ENCODE results near the gene ID3. TPM values are rescaled to one million over a fixed set of nuclear protein-coding genes. Genes with fewer than 3 reads are reported as not detected.

The ID3 gene
- polyA plus RNA-seq, 1 donor from 2014 or later: 8.0 TPM

DNA sequence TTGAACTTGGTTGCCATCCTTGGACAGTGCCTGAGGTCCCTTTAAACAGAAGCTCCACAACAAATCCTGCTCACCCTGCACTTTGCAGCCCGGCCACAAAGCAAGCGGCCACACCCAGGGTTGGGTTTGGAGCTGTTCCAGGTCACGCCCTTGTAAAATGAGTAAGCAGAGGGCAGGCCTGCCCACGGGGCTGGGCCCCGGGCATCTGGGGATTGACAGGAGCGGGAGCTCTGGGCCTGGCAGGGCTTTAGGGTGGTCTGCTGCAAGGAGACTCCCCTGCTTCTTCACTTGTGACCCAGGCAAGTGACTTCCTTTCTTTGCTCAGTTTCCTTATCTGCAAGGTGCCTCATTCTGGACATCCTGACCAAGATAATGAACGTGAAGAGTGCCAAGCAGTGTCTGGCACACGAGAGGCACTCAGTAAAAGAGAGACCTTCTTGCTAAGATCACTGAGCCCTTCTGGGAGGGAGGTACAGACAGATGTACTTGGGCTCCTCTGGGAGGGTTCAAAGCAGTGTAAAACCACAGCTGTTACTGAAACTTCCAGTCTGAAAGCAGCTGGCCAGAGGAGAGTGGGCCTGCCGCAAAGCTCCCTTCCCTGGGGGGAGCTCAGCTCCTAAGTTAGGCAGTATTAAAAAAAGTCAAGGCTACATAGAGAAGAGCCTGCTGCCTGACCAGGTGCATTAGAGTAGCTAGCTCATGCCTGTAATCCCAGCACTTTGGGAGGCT, 30.9 kb downstream of the ID3 start:
- Histone ChIP-seq H3F3A (ENCODE audit: insufficient read depth, low read length, poor library complexity, severe bottlenecking) (no peaks in the 10 kb centered on the region), H3K9me3 (ENCODE audit: low read length) (no peaks in the 10 kb centered on the region), H3K9me2 (ENCODE audit: insufficient read depth, low read length) (no peaks in the 10 kb centered on the region), H4K20me1 (ENCODE audit: insufficient read depth) (no peaks in the 10 kb centered on the region), H2AFZ (ENCODE audit: low read depth, low read length) (no peak overlapping the region), H3K4me3 (ENCODE audit: low read length) (no peak overlapping the region), H3K4me2 (ENCODE audit: low read length) (no peak overlapping the region), H3K27ac (ENCODE audit: low read length) (no peak overlapping the region), H3K36me3 (ENCODE audit: insufficient read depth, low read length) (no peaks in the 10 kb centered on the region), H3K27me3 (ENCODE audit: insufficient read depth, low read depth, low read length) (no peaks in the 10 kb centered on the region), H3K9ac (ENCODE audit: low read length) (no peak overlapping the region), H3K79me2 (replicated peaks; ENCODE audit: insufficient read depth, low read length) (no peaks in the 10 kb centered on the region)
- TF ChIP-seq POLR2AphosphoS5 (IDR thresholded peaks at IDR 0.05) (no peak), MXI1 (conservative IDR thresholded peaks at IDR 0.05; ENCODE audit: poor library complexity, severe bottlenecking) (no peak), RAD21 (conservative IDR thresholded peaks at IDR 0.05) (no peak), EP300 (conservative IDR thresholded peaks at IDR 0.05; ENCODE audit: poor library complexity, severe bottlenecking) (no peak)
- TF ChIP-seq, protein P1, sequence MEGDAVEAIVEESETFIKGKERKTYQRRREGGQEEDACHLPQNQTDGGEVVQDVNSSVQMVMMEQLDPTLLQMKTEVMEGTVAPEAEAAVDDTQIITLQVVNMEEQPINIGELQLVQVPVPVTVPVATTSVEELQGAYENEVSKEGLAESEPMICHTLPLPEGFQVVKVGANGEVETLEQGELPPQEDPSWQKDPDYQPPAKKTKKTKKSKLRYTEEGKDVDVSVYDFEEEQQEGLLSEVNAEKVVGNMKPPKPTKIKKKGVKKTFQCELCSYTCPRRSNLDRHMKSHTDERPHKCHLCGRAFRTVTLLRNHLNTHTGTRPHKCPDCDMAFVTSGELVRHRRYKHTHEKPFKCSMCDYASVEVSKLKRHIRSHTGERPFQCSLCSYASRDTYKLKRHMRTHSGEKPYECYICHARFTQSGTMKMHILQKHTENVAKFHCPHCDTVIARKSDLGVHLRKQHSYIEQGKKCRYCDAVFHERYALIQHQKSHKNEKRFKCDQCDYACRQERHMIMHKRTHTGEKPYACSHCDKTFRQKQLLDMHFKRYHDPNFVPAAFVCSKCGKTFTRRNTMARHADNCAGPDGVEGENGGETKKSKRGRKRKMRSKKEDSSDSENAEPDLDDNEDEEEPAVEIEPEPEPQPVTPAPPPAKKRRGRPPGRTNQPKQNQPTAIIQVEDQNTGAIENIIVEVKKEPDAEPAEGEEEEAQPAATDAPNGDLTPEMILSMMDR (IDR thresholded peaks at IDR 0.05; ENCODE audit: poor library complexity, severe bottlenecking): no peak

DNA sequence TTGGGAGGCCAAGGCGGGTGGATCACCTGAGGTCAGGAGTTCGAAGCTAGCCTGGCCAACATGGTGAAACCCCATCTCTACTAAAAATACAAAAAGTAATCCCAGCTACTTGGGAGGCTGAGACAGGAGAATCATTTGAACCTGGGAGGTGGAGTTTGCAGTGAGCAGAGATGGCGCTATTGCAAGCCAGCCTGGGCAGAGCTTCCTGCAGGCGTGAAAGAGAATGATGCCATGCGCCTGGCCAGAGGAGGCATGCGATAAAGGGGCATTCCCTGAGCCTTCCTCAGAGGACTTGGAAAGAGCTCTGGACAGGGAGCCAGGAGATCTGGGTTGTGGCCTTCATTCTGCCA, 31.4 kb downstream of the ID3 start:
- TF ChIP-seq EZH2 (IDR thresholded peaks at IDR 0.05; ENCODE audit: borderline replicate concordance, insufficient read depth, low read length, poor library complexity, severe bottlenecking) (no peak), POLR2AphosphoS5 (IDR thresholded peaks at IDR 0.05) (no peak)
- H3K79me2 ChIP-seq (replicated peaks; ENCODE audit: insufficient read depth, low read length): no peaks in the 10 kb centered on the region
- H3K27me3 ChIP-seq (ENCODE audit: insufficient read depth, low read depth, low read length): no peaks in the 10 kb centered on the region
- no peak overlapping the region for H2AFZ ChIP-seq (ENCODE audit: low read depth, low read length)
- no peaks in the 10 kb centered on the region for H3F3A ChIP-seq (ENCODE audit: insufficient read depth, low read length, poor library complexity, severe bottlenecking)
- H3K36me3 ChIP-seq (ENCODE audit: insufficient read depth, low read length): no peaks in the 10 kb centered on the region
- H3K9me2 ChIP-seq (ENCODE audit: insufficient read depth, low read length): no peaks in the 10 kb centered on the region
- no peaks in the 10 kb centered on the region for H3K9me3 ChIP-seq (ENCODE audit: low read length)
- H3K27ac ChIP-seq (ENCODE audit: low read length): no peak overlapping the region
- no peaks in the 10 kb centered on the region for H4K20me1 ChIP-seq (ENCODE audit: insufficient read depth)
- H3K4me2 ChIP-seq (ENCODE audit: low read length): no peak overlapping the region
- no peak overlapping the region for H3K9ac ChIP-seq (ENCODE audit: low read length)
- no peak overlapping the region for H3K4me3 ChIP-seq (ENCODE audit: low read length)

DNA sequence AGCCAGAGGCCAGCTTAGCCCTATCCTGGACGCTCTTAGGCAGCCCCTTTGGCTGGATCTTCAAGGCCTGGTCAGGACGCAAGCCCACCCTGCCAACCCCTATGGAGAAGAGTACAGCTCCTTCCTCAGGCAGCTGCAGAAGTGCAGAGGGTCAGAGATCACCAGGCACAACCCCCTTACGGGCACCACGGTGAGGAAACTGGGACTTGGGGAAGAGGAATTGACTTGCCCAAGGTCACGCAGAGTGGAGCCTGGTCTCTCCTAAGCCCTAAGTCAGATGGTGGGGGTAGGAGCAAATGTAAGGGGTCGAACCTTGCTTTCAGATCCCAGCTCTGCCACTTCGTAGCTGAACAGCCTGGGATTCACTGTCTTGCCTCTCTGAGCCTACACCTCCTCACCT, 31.9 kb downstream of the ID3 start:
- Histone ChIP-seq H3K27ac (ENCODE audit: low read length) (no peak overlapping the region), H4K20me1 (ENCODE audit: insufficient read depth) (no peaks in the 10 kb centered on the region), H3K79me2 (replicated peaks; ENCODE audit: insufficient read depth, low read length) (no peaks in the 10 kb centered on the region), H3K9ac (ENCODE audit: low read length) (no peak overlapping the region), H2AFZ (ENCODE audit: low read depth, low read length) (no peak overlapping the region), H3K27me3 (ENCODE audit: insufficient read depth, low read depth, low read length) (no peaks in the 10 kb centered on the region), H3K9me3 (ENCODE audit: low read length) (no peaks in the 10 kb centered on the region), H3K4me2 (ENCODE audit: low read length) (no peak overlapping the region), H3K9me2 (ENCODE audit: insufficient read depth, low read length) (no peaks in the 10 kb centered on the region), H3K4me3 (ENCODE audit: low read length) (no peak overlapping the region), H3F3A (ENCODE audit: insufficient read depth, low read length, poor library complexity, severe bottlenecking) (no peaks in the 10 kb centered on the region), H3K36me3 (ENCODE audit: insufficient read depth, low read length) (no peaks in the 10 kb centered on the region)
- TF ChIP-seq MXI1 (conservative IDR thresholded peaks at IDR 0.05; ENCODE audit: poor library complexity, severe bottlenecking) (no peak), RAD21 (conservative IDR thresholded peaks at IDR 0.05) (no peak)

Measured in neural cell (in vitro differentiated cells).